Stimulated activated CD4-positive, alpha-beta T cell treated with anti-CD3 and anti-CD28 coated beads, Interleukin-1b, Interleukin-23, amount 100 ng/mL, for 24 hours (primary cell): ENCODE measurements around the gene LY6G5C.

Experiments
- DNase-seq, 4 experiments: peaks; one replicate each; pipeline ENCODE4 v3.0.0-alpha.2; 2020; ENCODE audit warnings: low read depth in 4 of 4, low spot score in 1 of 4

Gene LY6G5C

DNA sequence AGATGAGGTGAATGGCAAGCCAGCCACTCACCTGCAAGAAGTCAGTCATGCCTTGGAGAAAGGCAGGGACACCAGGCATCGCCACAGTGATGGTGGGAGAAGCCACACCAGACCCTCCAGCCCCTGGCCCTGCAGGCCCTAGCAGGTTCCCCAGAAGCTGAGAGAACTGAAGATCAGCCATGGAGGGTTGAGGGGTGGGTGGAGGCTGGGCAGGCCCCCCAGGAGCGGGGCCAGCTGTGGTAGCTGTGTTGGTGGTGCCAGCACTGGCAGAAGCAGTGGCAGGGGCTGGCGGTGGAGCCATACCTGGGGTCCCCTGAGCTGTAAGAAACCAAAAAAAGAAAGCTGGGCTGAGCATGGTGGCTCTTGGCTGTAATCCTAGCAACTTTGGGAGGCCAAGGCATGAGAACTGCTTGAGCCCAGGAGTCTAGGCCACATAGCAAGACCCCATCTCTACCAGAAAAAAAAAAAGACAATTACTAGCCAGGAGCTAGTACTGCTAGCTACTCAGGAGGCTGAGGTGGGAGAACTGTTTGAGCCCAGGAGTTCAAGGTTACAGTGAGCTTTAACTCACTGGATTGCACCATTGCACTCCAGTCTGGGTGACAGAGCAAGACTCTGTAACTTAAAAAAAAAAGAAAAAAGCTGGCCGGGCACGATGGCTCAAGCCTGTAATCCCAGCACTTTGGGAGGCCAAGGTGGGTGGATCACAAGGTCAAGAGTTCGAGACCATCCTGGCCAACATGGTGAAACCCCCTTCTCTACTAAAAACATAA lies 37.9 kb downstream of the LY6G5C start:
- no peak for DNase-seq

DNA sequence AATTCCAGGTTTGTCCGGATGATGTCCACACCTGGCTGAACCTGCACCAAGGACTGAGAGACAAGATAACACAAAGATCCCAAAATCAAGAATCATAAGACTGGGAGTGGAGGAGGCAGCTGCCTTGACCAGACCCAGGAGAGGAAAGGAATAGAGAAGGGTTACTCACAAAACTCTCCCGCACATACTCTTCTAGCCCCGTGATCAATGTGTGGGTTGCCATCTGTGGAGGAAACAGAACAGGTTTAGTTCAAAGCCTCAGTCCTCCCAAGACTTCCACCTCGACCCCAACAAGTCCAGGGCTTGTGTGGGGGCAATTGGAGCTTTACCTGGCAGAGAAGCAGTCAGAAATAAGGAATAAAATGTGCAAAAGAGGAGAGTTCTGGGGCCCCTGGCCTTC lies 39.5 kb downstream of the LY6G5C start:
- DNase-seq = no peak

- DNase-seq = no peak
Measured at GRCh38 chr6:31640612-31641011, 40.3 kb downstream of the LY6G5C start.

DNA sequence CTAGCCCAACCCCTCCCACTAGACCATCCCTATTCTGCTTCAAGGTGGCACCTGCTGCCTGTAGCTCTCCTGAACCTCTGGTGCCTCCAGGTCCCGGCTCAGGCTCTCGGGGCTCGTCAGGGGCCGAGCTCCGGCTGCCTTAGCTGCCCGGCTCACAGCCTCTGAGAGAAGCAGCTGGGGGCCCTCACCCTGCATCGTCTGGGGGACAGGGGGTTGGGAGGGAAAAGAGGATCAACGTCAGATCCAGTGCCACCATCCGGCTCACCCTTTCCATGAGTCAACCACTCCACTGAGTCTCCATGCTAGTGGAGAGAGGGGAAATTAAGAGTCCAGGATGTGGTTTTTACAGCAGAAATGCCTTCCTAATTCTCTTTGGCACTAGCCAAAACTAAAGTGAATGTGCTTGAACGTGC lies 41.4 kb downstream of the LY6G5C start:
- DNase-seq = peak in 1 of 4 experiments; percentile 27

GRCh38 chr6:31639043-31639442 lies 41.8 kb downstream of the LY6G5C start:
- DNase-seq = no peak

DNA sequence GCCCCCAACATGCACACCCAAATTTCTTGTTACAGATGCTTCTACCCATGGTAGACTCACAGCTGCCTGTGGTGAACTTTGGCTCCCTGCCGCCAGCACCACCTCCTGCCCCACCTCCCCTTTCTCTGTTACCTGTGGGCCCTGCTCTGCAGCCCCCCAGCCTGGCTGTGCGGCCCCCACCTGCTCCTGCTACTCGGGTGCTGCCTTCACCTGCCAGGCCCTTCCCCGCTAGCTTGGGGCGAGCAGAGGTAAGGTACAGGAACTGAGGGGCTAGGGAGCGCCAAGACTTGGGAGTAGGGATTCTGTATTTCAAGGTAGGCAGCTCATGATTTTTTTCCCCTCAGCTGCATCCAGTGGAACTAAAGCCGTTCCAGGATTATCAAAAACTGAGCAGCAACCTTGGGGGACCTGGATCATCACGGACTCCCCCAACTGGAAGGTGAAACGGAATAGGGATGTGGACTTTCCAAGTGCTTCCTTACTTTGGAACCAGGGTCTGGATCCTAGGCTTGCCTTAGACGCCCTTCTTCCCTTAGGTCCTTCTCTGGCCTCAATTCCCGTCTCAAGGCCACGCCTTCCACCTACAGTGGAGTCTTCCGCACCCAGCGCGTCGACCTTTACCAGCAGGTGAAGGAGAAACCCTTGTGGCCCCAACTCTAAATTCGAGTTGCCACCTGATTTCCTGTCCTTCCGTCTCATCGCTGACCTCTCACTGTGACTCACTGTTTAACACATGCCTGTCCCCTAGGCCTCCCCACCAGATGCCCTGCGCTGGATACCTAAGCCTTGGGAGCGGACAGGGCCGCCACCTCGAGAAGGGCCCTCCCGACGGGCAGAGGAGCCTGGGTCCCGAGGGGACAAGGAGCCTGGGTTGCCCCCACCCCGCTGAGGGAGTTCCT lies 43.9 kb downstream of the LY6G5C start:
- no peak for DNase-seq

GRCh38 chr6:31634969-31635575 lies 45.8 kb downstream of the LY6G5C start:
- DNase-seq = no peak

DNA sequence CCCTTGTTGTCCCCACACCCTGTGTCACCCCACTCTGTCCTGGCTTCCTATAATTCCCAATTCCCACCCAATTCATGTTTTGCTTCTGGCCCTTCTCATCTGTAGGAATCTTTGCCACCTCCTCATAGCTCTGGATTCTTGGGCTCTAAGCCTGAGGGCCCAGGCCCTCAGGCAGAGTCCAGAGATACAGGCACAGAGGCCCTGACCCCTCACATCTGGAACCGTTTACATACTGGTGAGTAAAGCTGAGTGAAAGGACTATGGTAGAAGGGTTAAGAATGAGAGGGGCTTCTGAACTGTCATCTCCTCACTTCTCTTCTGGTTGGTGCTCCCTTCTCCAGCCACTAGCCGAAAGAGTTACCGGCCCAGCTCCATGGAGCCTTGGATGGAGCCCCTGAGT lies 46.7 kb downstream of the LY6G5C start:
- DNase-seq = no peak

- DNase-seq = no peak
Measured at GRCh38 chr6:31633447-31633846, 47.4 kb downstream of the LY6G5C start.

GRCh38 chr6:31632279-31632946 lies 48.5 kb downstream of the LY6G5C start:
- DNase-seq = no peak

GRCh38 chr6:31631681-31632278 lies 49.1 kb downstream of the LY6G5C start:
- no peak for DNase-seq

DNA sequence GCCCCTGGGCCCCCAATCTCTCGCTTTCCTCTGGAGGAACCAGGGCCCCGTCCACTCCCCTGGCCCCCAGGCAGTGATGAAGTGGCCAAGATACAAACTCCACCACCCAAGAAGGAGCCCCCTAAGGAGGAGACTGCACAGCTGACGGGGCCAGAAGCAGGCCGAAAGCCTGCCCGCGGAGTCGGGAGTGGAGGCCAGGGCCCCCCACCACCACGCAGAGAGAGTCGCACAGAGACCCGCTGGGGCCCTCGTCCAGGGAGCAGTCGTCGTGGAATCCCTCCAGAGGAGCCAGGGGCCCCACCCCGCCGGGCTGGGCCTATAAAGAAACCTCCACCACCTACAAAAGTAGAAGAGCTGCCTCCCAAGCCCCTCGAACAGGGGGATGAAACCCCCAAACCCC lies 49.7 kb downstream of the LY6G5C start:
- no peak for DNase-seq

DNA sequence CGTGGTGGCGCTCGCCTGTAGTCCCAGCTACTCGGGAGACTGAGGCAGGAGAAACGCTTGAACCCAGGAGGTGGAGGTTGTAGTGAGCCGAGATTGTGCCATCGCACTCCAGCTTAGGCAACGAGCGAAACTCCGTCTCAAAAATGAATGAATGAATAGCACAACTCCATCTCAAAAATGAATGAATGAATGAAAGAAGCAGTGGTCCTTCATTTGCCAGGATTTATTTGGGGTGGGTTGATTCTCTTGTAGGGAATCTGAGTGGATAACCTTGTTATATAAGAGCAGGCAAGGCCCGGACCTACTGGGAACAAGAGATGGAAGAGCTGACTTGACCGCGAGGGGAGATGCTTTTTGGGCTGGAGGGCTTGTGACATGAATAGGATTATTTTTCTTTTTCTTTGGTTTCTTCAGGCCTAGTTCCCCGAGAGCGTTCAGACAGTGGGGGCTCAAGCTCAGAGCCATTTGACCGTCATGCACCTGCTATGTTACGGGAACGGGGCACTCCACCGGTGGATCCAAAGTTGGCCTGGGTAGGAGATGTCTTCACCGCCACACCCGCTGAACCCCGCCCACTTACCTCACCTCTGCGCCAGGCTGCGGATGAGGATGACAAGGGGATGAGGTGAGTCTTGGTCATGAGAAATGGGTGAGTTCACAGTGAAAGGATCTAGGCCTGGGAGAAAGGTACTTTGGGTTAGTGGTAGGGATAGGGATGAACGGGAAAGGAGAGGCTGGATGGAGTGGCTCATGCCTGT lies 50.5 kb downstream of the LY6G5C start:
- DNase-seq = no peak

GRCh38 chr6:31629014-31629413 lies 51.9 kb downstream of the LY6G5C start:
- no peak for DNase-seq

DNA sequence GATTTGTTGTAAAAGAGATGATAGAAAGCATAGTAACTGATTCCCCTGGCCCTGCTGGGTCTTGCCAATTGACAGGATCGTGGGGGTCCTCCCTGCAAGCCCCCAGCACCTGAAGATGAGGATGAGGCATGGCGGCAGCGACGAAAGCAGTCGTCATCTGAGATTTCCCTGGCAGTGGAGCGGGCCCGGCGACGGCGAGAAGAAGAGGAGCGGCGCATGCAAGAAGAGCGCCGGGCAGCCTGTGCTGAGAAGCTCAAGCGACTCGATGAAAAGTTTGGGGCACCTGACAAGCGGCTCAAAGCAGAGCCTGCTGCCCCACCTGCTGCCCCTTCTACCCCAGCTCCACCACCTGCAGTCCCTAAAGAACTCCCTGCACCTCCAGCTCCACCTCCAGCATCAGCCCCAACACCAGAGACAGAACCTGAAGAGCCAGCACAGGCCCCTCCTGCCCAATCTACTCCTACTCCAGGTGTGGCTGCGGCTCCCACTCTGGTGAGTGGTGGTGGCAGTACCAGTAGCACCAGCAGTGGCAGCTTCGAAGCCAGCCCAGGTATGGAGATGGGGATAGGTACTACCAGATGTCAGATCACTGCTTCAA lies 53.1 kb downstream of the LY6G5C start:
- no peak for DNase-seq

GRCh38 chr6:31626952-31627351 lies 53.9 kb downstream of the LY6G5C start:
- no peak for DNase-seq
